Measurements from ENCODE around the gene C17orf114.

C17orf114 gene

DNA sequence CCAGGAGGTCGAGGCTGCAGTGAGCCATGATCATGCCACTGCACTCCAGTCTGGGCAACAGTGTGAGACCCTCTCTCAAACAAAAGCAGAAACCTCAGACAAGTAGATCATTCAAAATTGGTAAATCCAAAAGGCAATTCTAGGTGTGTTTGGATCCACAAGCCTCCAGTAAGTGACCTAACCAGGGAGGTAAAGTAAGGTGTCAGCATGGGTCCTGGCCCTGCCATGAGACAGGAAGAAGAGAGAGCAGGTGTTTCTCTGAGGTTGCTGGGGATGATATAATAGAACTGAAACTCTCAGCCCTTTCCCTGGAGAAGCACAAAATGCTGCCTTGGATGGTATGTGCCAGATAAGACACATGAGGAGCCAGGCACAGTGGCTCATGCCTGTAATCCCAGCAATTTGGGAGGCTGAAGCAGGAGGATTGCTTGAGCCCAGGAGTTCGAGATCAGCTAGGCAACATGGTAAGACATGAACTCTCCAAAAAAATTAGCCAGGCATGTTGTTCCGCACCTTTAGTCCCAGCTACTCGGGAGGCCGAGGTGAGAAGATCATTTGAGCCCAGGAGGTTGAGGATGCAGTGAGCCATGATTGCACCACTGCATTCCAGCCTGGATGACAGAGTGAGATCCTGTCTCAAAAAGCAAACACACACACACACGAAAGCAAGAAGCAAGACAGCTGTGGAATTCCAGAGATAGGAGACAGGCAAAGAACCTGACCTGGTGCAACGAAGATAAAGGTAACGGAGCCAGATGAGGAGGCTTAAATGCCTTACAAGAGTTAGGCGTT, 24.0 kb downstream of the C17orf114 start:
- POLR2A ChIA-PET: interaction anchor here (0.9 kb wide), 1 partner anchor 30 kb away, joined by 3 read pairs; no protein-coding TSS in a partner anchor
- Mint-ChIP-seq H3K27me3 (peaks cover 42% of the 10 kb centered on the region), H3K4me3 (no peak overlapping the region), H3K4me1 (peaks cover 5% of the 10 kb centered on the region), H3K9me3 (no peaks in the 10 kb centered on the region), H3K27ac (no peak overlapping the region), H3K36me3 (ENCODE audit: low read depth) (no peaks in the 10 kb centered on the region)
- CTCF ChIA-PET: interaction anchor here (0.8 to 2.1 kb wide), 2 partner anchors 9 to 12 kb away, joined by 5 to 7 read pairs; no protein-coding TSS in a partner anchor
- no peak for DNase-seq

GRCh38 chr17:4772235-4772613, 29.9 kb downstream of the C17orf114 start:
- ChIA-PET CTCF (interaction anchor here (2.3 kb wide), 1 partner anchor 18 kb away, joined by 18 read pairs; the partner anchor contains the start of gene GLTPD2), POLR2A (interaction anchor here (0.8 to 2.0 kb wide), 3 partner anchors 14 to 62 kb away, joined by 3 to 9 read pairs (median 6); partner anchors contain the start of genes ARRB2 and VMO1)
- H3K4me3 Mint-ChIP-seq: no peak overlapping the region

GRCh38 chr17:4771519-4772234, 30.5 kb downstream of the C17orf114 start, which contains the start of gene TM4SF5:
Gene TM4SF5 (plus strand): TSS chr17:4771886. CDS start chr17:4771923, 37 bp downstream.
- Mint-ChIP-seq H3K4me3 (no peak within 1 kb of the TSS), H3K27me3 (peaks cover 22% of the 10 kb centered on the region), H3K9me3 (no peaks in the 10 kb centered on the region), H3K27ac (peak within 1 kb of the TSS; percentile 38), H3K4me1 (peaks cover 28% of the 10 kb centered on the region), H3K36me3 (ENCODE audit: low read depth) (no peaks in the 10 kb centered on the region)
- ChIA-PET CTCF (interaction anchor here (0.8 to 2.3 kb wide), 4 partner anchors 16 to 61 kb away, joined by 3 to 18 read pairs (median 4); partner anchors contain the start of genes ARRB2 and GLTPD2), POLR2A (interaction anchor here (0.8 to 2.0 kb wide), 3 partner anchors 15 to 62 kb away, joined by 3 to 9 read pairs (median 6); partner anchors contain the start of genes ARRB2 and VMO1)
- peak; percentile 72 for DNase-seq

More at GRCh38 chr17:4772235-4772613, 29.9 kb downstream of the C17orf114 start:
- H3K36me3 Mint-ChIP-seq (ENCODE audit: low read depth): no peaks in the 10 kb centered on the region
- peaks cover 22% of the 10 kb centered on the region for H3K27me3 Mint-ChIP-seq
- H3K27ac Mint-ChIP-seq: no peak overlapping the region
- no peaks in the 10 kb centered on the region for H3K9me3 Mint-ChIP-seq
- DNase-seq: no peak
- H3K4me1 Mint-ChIP-seq: peaks cover 28% of the 10 kb centered on the region

DNA sequence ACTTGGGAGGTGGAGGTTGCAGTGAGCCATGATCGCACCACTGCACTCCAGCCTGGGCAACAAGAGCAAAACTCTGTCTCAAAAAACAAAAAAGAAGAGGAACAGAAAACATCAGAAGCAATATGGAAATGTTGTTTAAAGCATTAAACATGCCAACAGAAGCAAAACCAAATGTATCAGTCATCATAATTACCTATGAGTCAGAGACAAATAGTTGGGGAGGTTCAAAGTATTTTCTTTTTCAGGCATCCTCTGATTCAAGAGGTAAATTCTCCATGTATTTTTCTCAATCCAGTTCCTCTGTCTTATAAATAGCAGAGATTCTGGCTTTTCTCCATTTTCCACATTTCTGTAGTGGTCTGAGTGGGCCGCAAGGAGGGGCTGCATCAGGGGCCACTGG, 32.5 kb downstream of the C17orf114 start:
- Mint-ChIP-seq H3K9me3 (no peaks in the 10 kb centered on the region), H3K4me1 (peaks cover 28% of the 10 kb centered on the region), H3K27me3 (peaks cover 20% of the 10 kb centered on the region), H3K4me3 (no peak overlapping the region), H3K36me3 (ENCODE audit: low read depth) (no peaks in the 10 kb centered on the region), H3K27ac (no peak overlapping the region)
- DNase-seq: no peak
- ChIA-PET CTCF (interaction anchor here (0.7 kb wide), 1 partner anchor 114 kb away, joined by 4 read pairs; no protein-coding TSS in a partner anchor), POLR2A (no interaction called here)

DNA sequence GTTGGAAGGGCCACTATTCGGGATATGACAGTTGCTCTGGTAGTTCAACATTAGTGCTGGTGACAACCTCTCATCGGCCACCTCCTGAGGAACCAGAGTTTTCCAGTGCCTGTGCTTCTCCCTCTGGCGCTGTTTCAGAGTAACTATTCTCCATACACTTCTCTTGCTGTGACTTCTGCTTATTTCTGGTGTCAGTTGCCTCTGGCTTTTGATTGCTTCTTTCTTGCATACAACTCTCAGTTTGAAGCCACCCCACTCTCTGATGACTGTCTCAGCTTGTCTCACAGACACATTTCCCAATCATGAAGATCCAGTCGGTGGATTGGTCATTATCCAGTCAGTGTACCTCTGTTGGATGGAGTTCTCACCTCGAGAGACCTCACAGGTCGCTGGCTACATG, 33.8 kb downstream of the C17orf114 start:
- no peaks in the 10 kb centered on the region for H3K9me3 Mint-ChIP-seq
- H3K4me3 Mint-ChIP-seq: no peak overlapping the region
- peaks cover 19% of the 10 kb centered on the region for H3K27me3 Mint-ChIP-seq
- CTCF ChIA-PET: no interaction called here
- peaks cover 26% of the 10 kb centered on the region for H3K4me1 Mint-ChIP-seq
- DNase-seq: no peak
- H3K36me3 Mint-ChIP-seq (ENCODE audit: low read depth): no peaks in the 10 kb centered on the region
- H3K27ac Mint-ChIP-seq: no peak overlapping the region
- POLR2A ChIA-PET: no interaction called here

- H3K9me3 Mint-ChIP-seq: no peaks in the 10 kb centered on the region
- H3K27me3 Mint-ChIP-seq: peaks cover 16% of the 10 kb centered on the region
- no peak overlapping the region for H3K4me3 Mint-ChIP-seq
- CTCF ChIA-PET: no interaction called here
- peaks cover 17% of the 10 kb centered on the region for H3K4me1 Mint-ChIP-seq
- H3K27ac Mint-ChIP-seq: no peak overlapping the region
- POLR2A ChIA-PET: no interaction called here
- no peaks in the 10 kb centered on the region for H3K36me3 Mint-ChIP-seq (ENCODE audit: low read depth)
- no peak for DNase-seq
Measured at GRCh38 chr17:4766723-4767122, 35.4 kb downstream of the C17orf114 start.

- CTCF ChIA-PET: no interaction called here
- POLR2A ChIA-PET: no interaction called here
- no peaks in the 10 kb centered on the region for H3K9me3 Mint-ChIP-seq
- H3K27ac Mint-ChIP-seq: no peak overlapping the region
- peaks cover 12% of the 10 kb centered on the region for H3K4me1 Mint-ChIP-seq
- H3K27me3 Mint-ChIP-seq: peaks cover 16% of the 10 kb centered on the region
- no peaks in the 10 kb centered on the region for H3K36me3 Mint-ChIP-seq (ENCODE audit: low read depth)
- DNase-seq: no peak
- H3K4me3 Mint-ChIP-seq: no peak overlapping the region
Measured at GRCh38 chr17:4766201-4766600, 35.9 kb downstream of the C17orf114 start.

DNA sequence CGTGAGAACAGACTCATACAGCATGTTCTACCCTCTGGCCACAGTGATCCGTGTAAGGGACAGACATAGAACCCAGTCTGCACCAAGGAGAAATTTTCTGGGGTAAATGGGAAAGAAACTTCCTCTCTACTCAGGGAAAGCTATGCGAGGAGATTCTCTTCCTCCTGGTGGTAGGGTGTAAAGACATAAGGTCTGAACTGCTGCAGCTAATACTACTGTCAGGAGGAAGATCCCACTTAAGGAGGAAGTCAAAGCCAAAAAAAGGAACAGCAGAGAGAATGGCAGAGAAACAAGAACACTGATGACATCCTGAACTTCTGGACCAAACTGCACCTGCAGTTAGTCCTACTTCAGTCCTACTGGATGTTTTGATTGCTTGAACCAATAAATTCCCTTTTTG, 37.5 kb downstream of the C17orf114 start:
- peaks cover 2% of the 10 kb centered on the region for H3K4me1 Mint-ChIP-seq
- ChIA-PET POLR2A (no interaction called here), CTCF (no interaction called here)
- H3K27ac Mint-ChIP-seq: no peak overlapping the region
- no peak overlapping the region for H3K4me3 Mint-ChIP-seq
- peaks cover 22% of the 10 kb centered on the region for H3K27me3 Mint-ChIP-seq
- no peaks in the 10 kb centered on the region for H3K9me3 Mint-ChIP-seq
- H3K36me3 Mint-ChIP-seq (ENCODE audit: low read depth): no peaks in the 10 kb centered on the region
- no peak for DNase-seq

- POLR2A ChIA-PET: no interaction called here
- no peaks in the 10 kb centered on the region for H3K36me3 Mint-ChIP-seq (ENCODE audit: low read depth)
- DNase-seq: no peak
- H3K4me3 Mint-ChIP-seq: no peak overlapping the region
- H3K9me3 Mint-ChIP-seq: no peaks in the 10 kb centered on the region
- no peaks in the 10 kb centered on the region for H3K4me1 Mint-ChIP-seq
- CTCF ChIA-PET: no interaction called here
- H3K27ac Mint-ChIP-seq: no peak overlapping the region
- peaks cover 29% of the 10 kb centered on the region for H3K27me3 Mint-ChIP-seq
Measured at GRCh38 chr17:4759776-4760236, 42.3 kb downstream of the C17orf114 start.

- Mint-ChIP-seq H3K27me3 (peaks cover 39% of the 10 kb centered on the region), H3K36me3 (ENCODE audit: low read depth) (no peaks in the 10 kb centered on the region), H3K4me3 (no peak overlapping the region), H3K4me1 (peaks cover 6% of the 10 kb centered on the region), H3K27ac (no peak overlapping the region), H3K9me3 (no peaks in the 10 kb centered on the region)
- DNase-seq: no peak
- ChIA-PET CTCF (no interaction called here), POLR2A (no interaction called here)
Measured at GRCh38 chr17:4753392-4753791, 48.7 kb downstream of the C17orf114 start.

GRCh38 chr17:4751932-4752331, 50.2 kb downstream of the C17orf114 start:
- ChIA-PET CTCF (no interaction called here), POLR2A (no interaction called here)
- H3K36me3 Mint-ChIP-seq (ENCODE audit: low read depth): no peaks in the 10 kb centered on the region
- H3K9me3 Mint-ChIP-seq: no peaks in the 10 kb centered on the region
- peaks cover 17% of the 10 kb centered on the region for H3K4me1 Mint-ChIP-seq
- no peak overlapping the region for H3K27ac Mint-ChIP-seq
- DNase-seq: no peak
- H3K4me3 Mint-ChIP-seq: no peak overlapping the region
- peaks cover 34% of the 10 kb centered on the region for H3K27me3 Mint-ChIP-seq

Data from activated CD4-positive, alpha-beta memory T cell treated with anti-CD3 and anti-CD28 coated beads, Interleukin-2, amount 10 ng/mL, durations not matched to agents 7 days and 5 days (primary cell).